C4-2B (cell line): ENCODE measurements around the gene RNF123.

Experiments
- ZFX ChIP-seq: fragments of 450-650 bp; IDR thresholded peaks from 2 replicates; pipeline ENCODE4 v1.6.1; 2017
- TF ChIP-seq, protein P1 (sequence below): fragments of 450-650 bp; conservative IDR thresholded peaks from 2 replicates; pipeline ENCODE4 v1.5.1; 2017; ENCODE audit warnings: mild to moderate bottlenecking

DNA sequence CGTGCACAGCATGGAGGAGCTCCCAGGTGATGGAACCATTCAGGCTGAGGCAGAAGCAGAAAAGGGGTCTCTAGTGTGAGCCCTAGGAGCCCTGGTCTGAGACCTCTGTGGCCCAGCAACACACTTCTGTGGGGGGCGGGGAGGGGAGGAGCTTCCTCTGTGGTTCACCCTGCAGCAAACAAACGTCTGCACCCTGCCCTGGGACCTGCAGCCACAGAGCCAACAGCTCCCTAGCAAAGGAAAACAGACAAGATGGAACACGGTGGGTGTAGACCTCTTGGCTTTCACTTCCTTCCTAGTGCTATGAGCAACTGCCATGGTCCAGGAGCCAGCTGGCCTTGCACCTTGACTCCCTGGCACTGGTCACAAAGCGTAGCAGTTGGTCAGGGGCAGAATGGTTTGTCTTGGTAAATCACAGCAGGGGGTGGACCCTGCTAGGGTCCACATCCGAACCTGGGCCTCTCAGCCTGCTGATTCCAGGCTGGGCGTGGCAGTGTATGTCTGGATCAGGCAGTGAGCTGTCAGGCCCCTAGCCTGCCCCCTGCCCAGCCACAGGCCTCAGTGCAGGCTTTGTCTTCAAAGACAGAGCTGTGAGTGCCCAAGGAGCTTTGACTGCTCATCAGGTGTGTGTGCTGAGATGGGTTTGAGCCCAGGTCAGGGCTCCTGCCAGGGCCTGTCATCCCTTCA lies 23.4 kb downstream of the RNF123 start:
- TF ChIP-seq, protein P1, sequence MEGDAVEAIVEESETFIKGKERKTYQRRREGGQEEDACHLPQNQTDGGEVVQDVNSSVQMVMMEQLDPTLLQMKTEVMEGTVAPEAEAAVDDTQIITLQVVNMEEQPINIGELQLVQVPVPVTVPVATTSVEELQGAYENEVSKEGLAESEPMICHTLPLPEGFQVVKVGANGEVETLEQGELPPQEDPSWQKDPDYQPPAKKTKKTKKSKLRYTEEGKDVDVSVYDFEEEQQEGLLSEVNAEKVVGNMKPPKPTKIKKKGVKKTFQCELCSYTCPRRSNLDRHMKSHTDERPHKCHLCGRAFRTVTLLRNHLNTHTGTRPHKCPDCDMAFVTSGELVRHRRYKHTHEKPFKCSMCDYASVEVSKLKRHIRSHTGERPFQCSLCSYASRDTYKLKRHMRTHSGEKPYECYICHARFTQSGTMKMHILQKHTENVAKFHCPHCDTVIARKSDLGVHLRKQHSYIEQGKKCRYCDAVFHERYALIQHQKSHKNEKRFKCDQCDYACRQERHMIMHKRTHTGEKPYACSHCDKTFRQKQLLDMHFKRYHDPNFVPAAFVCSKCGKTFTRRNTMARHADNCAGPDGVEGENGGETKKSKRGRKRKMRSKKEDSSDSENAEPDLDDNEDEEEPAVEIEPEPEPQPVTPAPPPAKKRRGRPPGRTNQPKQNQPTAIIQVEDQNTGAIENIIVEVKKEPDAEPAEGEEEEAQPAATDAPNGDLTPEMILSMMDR, result no peak
- TF ChIP-seq ZFX, result no peak
